ENCODE results near the gene OPCML.
A peak's percentile ranks its signal among the peaks of the same experiment; 100 is the strongest.
"Not testable (repeated sequence)": the region's sequence is repeated elsewhere in the genome, so short reads cannot be mapped to it uniquely, and the experiment has no call there.

Gene OPCML

DNA sequence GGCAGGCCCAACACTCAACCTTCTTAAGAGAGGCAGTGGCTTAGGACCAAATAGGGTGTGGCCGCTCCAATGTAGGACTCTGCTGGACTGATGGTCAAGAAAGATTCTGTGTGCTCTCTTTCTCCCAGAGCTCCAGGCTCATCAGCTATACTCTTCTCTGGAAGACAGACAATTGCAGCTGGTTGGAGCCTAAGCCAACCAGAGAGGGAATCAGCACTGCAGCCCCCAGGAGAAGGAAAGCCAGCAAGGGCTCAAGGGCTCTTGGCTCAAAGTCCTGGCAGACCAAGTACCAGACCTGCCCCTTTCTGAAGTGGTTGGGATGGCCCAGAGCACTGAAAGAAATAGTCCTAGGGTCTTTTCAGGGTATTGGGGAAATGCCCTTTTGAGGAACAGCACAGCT is 1084.5 kb downstream of the OPCML start:
- no peak for DNase-seq

DNA sequence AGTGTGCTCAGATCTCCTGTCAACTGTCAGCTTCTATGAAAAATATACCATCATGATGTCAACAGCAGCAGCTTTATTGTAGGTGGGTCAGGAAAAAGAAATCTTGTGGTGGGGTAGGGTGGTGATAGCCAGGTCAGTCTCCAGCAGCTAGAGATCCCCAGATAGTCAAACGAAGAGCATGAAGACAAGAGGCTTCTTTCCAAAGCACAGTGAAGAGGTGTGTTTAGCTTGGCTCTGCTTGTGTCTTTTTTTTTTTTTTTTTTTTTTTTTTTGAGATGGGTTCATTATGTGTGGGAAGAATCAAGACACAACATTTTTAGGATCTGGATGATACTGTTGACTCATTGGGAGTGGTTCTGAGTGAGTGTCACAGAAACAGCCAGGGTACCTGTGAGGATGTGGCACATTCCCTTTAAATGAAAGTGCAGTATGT is 1086.4 kb downstream of the OPCML start:
- DNase-seq: no peak

DNA sequence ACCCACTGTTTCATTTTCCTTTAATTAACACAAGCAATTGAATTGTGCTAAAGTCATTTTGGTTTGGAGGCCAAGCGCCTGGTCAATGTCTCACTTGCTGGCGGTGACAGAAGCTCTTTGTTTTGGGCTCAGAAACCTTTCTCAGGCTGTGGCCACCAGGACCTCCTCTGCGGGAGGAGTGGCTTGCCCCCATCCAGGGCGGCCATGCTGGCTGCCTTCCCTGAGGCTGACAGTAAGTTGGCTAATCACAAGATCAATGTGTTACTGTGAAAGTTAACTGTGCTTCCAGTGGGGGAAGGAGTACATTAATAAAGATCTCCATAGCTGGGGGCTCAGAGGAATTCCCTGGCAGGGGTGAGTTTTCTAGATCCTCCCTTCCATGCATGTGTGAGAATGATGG is 1087.4 kb downstream of the OPCML start:
- DNase-seq: no peak

DNA sequence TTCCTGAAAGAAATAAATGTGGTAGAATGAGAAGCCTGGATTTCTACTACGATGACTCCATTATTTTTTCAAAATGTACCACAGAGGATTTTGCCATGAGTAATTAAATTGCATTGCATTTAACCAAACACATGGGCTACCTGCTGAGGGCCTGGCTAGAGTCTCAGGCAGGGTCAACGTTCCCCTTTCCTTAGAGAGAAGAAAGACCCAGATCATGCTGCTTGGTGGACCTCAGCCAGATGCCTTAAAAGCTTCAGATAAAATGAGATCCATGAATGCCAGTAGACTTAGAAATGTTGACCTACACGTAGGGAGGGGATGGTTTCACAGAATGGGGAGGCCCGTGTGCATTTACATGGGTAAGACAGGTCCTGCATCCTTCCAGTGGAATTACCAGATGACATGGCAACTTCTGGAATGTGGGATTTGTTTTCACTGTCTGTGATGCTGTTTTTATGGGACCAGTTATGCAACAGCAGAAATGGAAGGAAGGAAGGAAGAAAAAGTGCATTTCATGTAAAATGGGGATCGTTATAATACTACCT is 1092.5 kb downstream of the OPCML start:
- DNase-seq: no peak

DNA sequence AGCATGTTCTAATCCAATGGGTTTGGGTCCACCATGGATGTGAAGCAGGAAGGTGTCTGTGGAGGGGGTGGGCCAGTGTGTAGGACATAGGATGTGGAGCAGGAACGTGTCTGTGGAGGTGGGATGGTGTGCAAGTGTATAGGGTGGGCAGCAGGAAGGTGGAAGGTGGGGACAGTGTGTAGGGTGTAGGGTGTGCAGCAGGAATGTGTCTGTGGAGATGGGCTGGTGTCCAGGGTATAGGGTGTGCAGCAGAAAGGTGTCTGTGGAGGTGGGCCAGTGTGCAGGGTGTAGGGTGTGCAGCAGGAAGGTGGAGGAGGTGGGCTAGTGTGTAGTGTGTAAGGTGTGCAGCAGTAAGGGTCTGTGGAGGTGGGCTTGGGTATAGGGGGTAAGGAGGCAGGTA is 1093.9 kb downstream of the OPCML start:
- DNase-seq: no peak

DNA sequence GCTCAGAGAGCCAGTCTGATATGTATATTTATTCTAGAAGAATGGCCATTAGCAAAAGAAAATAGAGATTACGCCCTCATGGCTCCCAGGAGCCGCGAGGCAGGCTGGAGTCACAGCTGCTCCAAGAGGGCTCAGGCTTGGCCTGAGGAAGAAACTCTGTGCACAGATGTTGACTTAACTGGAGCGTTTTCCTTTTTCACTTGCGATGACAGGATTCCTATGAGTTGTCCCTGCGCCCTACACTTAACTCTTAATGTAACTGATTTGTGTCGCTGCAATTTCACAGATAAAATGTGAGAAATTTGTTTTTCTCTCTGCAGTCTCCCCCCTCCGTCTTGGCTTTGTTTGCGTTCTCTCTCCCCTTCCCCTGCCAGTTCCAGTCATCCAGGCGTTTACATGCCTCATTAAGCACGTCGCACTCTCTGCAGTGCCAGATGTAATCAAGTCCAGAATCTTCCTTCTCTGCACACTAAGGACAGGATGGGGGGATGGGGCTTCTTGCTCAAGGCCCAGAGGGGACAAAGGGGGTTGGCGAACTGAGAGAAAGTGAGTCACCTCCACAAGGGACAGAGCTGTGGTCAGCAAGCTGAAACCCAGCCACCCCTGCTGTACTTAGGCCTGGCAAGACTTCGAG is 1101.8 kb downstream of the OPCML start:
- DNase-seq: no peak

DNA sequence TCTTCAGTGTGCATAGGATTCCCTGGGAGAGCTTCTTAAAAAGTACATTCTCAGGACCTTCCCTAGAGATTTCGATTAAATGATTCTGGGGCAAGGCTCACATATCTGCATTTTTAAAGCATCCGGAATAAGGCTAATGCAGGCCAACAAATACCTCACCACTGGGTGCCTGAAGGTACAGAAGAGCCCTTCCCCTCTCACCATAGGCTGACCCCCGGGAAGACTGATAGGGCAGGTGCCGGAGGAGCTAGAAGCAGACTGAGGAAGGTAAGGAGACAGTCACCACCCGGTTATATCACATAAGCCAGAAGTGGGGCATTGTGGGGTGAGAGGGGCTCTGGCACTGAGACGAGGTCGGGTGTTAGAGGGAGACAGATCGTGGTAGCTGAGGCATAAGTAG is 1102.6 kb downstream of the OPCML start:
- no peak for DNase-seq

DNA sequence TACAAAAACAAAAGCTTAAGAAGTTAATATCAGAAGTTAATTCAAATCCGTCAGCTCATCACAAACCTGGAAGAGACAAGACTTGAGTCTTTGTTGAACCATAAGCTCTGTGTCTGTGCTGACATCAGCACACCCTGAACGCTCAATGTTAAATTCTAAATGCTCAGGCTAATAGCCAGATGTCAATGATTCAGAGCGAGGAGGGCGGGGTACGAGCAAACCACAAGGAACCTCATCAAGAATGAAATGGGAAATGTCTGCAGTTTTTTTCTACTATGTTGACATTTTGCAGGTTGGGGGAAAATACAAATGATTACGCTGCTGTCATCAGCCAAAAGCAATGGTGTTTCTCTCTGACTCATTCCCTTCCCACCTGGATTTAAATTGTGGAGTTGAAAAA is 1104.7 kb downstream of the OPCML start:
- DNase-seq: no peak

DNA sequence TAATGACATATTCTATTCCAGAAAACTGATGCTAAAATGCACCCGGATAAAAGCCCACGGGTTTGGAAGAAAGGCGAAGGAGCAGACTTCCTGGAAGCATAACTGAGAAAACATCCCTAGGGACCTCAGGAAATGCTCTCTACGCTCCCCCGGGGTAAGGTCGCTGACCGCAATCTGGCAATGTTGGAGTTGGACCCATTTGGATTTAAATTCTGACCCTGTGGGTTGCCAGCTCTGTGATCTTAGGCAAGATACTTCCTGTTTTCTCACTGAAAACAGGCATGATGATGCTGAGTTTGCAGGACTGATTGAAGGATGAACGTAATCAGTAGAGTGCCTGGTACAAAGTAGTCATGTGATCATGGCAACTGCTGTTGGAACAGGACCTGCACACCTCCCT is 1107.9 kb downstream of the OPCML start:
- DNase-seq: no peak

DNA sequence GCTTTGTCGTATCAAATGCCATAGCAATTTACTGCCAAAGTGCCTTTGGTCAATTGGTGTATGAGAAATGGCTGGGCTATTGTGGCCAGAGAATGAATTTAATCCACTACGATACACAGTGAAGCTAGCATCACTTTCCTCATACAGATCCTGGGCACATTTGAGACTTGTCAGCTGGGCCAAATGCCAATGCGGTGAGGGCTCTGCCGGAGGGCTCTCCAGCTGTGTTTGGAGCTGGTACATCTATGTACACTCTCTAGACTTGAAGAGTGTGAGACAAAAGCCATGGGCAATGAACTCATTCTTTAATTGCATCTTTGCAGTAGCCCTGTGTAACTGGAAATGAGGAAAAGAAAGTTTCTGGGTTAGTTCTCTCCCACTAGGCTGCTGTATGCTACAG is 1109.0 kb downstream of the OPCML start:
- no peak for DNase-seq

DNA sequence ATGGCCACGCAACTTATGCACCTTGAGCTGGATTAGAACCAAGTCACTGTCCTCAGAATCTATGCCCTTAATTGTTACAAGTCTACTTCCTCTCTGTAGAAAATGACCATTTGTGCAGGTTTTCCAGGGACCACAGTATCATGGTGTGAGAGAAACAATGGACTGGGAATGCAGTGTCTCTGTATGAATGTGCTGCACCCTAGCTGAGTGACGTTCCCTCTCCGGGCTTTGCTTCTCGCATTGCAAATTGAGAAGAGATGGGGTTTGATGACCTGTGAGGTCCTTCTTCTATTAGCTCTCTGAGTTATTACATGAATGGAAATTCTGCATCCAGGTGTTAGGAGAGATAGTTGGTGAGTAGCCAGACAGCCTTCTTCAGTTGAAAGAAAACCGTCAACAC is 1109.6 kb downstream of the OPCML start:
- DNase-seq: no peak

DNA sequence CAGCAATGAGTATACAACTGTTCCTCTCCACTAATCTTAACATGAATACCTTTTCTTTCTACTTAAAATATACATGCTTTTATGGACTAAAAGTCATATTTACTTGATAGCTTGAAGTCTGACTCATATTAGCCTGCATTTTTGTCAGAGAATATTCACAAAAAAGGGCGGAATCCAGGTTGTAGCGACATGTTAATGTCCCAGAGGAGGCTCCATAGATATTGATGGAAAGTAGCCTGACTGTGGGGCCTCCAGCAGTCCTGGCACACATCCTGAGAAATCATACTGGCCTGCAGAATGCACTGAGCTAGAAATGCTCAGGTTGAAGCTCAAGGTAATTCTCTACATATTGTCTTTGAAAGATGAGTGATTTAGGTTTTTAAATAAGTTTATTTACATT is 1110.7 kb downstream of the OPCML start:
- no peak for DNase-seq

DNA sequence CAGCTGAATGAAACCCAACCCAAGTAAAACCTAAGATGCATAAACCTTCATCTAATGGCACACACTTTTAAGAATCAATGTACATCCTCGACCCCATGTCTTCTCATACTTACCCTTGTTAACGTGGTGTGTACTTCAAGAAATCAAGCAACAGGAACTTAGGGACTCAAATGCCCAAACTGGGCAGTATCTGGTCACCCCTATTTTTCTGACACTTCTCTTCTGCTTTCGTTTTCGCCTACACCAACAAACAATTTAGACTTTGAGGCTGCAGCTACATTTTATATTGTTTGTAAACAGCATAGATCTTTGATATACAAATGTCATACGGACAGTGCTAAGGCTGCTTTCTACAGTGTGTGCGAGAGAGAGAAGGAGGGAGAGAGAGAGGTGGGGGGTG is 1117.8 kb downstream of the OPCML start:
- DNase-seq: no peak

DNA sequence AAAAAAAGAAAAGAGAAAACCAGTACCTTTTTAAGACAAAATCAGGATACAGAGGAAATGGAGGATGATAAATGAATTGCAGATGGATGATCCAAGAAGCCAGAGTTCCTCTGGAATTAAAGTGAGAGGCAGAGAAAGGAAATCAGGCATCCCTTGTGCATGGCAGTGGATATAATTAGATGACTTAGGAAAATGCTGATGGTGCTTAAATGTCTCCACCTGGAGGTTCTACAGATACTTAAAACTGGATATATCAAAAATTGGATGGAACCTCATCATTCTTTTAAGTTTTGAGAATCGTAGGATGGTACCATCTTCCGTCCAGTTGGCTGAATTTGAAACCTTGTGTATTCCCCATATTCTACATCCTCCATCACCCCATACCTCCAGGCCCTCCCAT is 1121.9 kb downstream of the OPCML start:
- DNase-seq: no peak

DNA sequence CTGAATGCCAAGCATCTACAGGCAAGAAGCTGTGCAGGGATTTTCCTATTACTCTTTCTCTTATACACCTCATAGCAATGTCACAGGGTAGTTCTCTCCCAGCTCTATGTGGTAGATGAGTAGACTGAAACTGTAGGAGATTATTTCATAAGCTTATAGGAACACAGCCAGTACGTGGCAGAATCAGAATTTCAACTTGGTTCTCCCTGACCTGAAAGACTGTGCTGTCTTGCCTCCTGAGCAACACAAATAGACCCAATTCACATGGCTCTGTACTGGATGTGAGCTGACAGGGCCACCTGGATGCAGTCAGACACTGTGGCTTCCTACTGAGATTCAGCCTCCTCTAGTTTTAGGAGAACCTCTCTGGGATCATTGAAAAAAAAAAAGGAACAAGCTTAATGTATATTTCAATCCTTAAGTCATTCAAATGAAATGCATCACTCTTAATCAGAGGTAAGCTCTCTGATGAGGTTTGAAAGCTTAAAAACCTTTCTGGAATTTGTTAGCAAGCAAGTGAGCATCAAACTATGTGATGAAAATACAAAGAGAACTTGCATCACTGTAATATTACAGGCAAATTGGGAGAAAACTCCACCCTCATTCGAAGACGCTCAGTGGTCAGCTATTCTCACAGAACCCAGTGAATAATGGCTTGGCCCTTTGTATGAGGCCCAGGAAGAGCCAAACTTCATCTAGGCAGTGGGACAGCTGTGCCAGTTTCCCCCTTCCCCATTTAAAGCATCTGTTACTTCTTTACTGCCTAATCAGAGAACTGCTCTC is 1122.5 kb downstream of the OPCML start:
- DNase-seq: no peak

DNA sequence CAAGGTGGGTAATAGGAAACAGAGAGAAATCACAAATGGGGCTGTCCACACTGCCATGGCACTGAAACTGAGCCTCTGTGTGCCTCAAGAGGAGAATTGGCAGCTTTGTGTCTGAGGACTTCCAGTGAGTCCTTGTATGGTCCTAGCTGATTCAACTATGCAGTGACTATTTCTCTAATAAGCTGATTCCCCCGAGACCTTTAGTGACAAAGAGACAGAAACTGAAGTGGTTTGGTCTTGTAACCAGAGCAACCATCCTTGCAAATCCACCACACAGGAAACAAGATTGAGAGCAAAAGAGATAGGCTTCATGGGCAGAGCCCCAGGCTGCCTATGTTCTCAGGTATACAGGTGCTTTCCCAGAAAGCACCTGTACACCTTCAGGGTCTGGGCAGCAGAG is 1123.4 kb downstream of the OPCML start:
- no peak for DNase-seq

DNA sequence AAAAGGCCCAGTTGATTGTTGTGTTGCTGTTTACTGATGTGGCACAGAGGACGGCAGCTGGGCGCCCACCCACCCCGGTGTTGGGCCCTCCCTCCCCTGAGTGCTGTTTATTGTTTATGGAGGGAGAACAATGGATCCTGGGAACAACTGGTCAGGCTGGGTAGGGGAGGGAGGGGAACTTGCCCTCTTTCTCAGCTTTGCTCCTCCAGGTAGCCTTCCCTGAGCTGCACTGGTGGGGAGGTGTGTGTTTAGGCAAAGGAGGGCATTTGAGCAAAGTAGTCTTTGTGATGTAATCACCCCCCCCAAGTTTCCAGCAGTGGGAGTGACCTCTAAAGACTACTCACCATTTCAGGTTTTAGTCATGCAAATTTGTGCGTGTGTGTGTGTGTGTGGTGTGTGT is 1126.6 kb downstream of the OPCML start:
- DNase-seq: no peak

DNA sequence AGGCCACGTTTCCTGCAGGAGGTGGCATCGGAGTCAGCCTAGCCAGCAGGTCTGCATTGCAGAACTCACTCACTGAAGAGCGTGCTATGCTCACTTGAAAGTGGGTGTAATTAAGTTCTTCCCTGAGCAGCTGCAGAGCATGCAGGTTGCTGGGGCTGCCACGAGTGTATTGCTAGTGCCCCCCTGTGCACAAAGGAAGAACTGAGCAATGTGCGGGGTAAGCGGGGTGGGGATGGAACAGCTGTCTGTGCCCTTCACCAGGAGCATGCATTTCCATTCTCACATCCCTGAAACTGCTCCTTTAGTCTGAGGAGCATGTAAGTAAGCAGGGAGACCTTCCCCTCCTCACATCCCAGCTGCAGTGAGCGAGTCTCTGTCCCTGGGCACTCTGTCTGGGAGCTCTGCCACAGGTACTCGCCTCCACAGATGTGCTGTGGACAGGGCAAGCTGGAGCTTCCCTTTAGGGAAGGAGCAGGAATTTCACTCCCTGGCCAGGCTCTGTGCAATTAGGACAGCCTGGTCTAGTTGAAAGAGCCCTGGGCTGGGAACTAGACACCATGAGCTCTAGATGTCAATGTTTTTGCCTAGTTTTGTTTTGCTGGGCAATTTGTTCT is 1130.1 kb downstream of the OPCML start:
- peak in 1 of 2 donors; percentile 6 for DNase-seq

DNA sequence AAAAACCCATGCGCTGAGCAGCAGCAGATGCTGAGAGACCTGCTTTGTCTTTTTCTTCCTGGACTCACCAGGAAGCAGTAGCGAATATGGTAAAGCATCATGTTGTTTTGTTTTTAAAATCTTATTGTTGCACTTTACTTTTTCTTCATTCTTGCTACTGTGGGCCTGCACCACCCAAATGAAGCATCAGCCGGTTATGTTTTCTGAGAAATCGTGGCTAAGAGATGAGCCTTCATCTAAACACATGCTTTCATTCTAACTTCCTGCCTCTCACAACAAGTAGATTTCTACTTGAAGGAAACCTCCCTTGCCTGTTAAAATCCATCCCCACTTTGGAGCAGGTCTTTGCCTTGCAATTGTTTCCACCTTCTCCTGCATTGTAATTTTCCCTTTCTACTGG is 1136.0 kb downstream of the OPCML start:
- no peak for DNase-seq

DNA sequence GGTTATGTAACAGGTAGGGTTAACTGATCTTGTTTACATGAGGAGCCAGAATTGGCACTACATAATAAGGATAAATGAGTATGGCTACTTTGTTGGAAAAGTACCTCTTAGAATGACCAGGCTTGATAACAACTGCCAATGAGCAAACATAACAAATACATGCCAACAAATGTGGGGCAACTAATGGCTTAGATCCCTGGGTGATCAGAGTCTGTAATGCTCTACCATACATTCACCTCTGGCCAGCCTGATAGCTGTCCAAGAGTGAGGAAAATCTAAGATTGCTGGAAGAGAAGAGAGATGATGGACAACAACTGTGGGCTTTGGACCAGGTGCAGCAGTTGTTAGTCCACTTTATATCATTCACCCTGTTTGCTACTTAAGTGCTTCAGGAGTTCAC is 1136.9 kb downstream of the OPCML start:
- no peak for DNase-seq

DNA sequence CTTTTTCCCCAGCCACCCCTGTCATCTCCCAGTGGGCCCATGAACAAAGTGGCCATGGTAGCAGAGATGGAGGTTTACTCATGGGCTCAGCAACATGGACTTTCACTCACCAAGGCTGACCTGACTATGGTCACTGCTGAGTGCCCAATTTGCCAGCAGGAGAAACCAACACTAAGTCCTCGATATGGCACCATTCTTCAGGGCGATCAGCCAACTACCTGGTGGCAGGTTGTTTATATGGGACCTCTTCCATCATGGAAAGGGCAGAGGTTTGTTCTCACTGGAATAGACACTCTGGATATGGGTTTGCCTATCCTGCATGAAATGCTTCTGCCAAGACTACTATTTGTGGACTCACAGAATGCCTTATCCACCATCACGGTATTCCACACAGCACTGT is 1152.8 kb downstream of the OPCML start:
- DNase-seq: no peak

DNA sequence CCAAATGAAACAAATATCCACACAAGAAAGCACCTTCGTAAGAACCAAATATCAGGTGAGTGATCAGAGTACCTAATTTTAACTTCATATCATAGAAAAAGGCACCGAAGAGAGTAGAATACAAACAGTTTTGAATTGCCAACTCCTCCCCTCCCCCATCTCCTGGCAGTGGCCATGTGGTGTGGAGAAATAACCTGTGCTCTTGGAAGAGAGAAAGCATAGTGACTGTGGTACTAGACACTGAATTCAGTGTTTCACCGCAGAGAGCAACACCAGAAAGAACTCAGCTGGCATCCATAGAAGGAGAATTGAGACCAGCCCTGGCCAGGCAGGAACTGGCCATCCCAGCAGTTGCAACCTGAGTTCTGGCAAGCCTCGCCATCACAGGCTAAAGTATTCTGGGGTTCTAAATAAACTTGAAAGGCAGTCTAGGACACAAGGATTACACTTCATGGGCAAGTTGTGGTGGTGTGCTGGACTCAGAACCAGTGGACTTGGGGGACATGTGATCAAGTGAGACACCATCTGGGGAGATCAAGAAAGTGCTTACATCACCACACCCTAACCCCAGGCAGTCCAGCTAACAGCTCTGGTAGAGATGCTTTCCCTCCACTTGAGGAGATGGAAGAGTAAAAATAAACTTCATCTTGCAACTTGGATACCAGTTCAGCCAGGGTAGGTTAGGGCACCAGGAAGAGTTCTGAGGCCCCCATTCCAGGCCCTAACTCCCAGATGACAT is 1158.7 kb downstream of the OPCML start:
- no peak for DNase-seq

DNA sequence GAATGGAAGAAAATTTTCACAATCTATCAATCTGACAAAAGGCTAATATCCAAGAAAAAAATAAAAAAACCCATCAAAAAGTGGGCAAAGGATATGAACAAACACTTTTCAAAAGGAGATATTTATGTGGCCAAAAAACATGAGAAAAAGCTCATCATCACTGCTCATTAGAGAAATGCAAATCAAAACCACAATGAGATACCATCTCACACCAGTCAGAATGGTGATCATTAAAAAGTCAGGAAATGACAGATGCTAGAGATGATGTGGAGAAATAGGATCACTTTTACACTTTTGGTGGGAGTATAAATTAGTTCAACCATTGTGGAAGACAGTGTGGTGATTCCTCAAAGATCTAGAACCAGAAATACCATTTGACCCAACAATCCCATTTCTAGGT is 1162.2 kb downstream of the OPCML start:
- not testable (repeated sequence) for DNase-seq

Data from CD4-positive, alpha-beta T cell treated with Interleukin-4 for 1 hour (primary cell).